ENCODE results near the gene COQ10A. TPM values are rescaled to one million over a fixed set of nuclear protein-coding genes. Genes with fewer than 3 reads are reported as not detected.
A peak's percentile ranks its signal among the peaks of the same experiment; 100 is the strongest.

Gene COQ10A
- total and polyA plus RNA-seq, 2 of the 13 experiments (the other 11 are each of a cell fraction or from before 2014, with no cell fraction given) = 21.0 to 37.3 TPM

DNA sequence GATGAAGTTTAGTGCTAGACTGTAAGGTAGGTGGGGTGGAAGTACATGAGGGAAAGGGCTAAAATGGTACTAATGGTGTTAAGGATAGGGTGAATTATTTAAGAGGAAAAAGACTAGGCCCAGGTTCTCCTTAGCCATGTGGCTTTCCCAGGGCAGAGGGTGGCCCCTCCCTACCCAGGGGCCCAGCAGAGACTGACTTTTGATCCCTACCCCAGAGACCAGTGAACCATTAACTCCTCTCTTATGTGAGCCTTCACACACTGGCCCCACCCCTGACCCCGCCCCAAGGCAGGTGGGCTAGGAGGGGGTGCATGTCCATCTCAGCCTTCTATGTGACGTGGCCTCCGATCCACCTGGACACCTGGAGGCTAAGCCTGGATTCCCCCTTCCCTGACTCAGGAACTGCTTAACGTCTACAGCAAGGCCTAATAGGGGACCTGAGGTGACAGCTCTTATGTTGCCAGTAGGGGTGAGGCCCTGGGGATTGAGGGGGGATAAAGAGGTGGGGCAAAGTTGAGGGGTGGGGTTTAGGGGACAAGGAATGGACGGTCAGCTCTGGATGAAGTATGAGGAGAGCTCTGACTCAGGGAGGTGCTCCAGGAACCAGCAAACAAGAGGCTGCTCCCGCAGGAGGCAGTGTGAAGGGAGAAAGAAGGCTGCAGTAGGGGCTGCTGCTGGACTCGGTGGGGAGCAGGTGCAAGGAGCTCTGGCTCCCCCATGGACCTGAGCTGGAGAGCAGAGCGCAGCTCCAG lies 36.1 kb upstream of the COQ10A start (continued):
- TF ChIP-seq KAT2B (IDR thresholded peaks at IDR 0.05; ENCODE audit: borderline replicate concordance, low read depth, low read length) (no peak), PHF20 (CRISPR knock-in tag; IDR thresholded peaks at IDR 0.05) (peak; percentile 58; the same call in 1 of the 2 replicates), IRX3 (CRISPR knock-in tag; IDR thresholded peaks at IDR 0.05; ENCODE audit: borderline replicate concordance, low read depth) (0 out of 2 replicates have a peak, but pooled peaks have one; percentile 18), ZNF569 (CRISPR knock-in tag; IDR thresholded peaks at IDR 0.05; ENCODE audit: borderline replicate concordance) (no peak), ZNF790 (CRISPR knock-in tag; IDR thresholded peaks at IDR 0.05; ENCODE audit: borderline replicate concordance) (no peak), ASH2L (IDR thresholded peaks at IDR 0.05; ENCODE audit: insufficient read length, low read depth, low read length) (peak; percentile 88), PPARG (CRISPR knock-in tag; conservative IDR thresholded peaks at IDR 0.05) (peak; percentile 88), TBX3 (IDR thresholded peaks at IDR 0.05; ENCODE audit: borderline replicate concordance) (0 out of 2 replicates have a peak, but pooled peaks have one; percentile 6), JARID2 (CRISPR knock-in tag; IDR thresholded peaks at IDR 0.05; ENCODE audit: insufficient replicate concordance) (no peak), JUND (CRISPR knock-in tag; IDR thresholded peaks at IDR 0.05) (no peak), SATB2 (CRISPR knock-in tag; IDR thresholded peaks at IDR 0.05) (no peak), DNMT3B (CRISPR knock-in tag; conservative IDR thresholded peaks at IDR 0.05) (peak; percentile 48; the same call in 1 of the 2 replicates), TOPORS (CRISPR knock-in tag; IDR thresholded peaks at IDR 0.05) (no peak), NCOR1 (IDR thresholded peaks at IDR 0.05; ENCODE audit: borderline replicate concordance, low read length) (peak; percentile 66), RFXANK (CRISPR knock-in tag; IDR thresholded peaks at IDR 0.05) (no peak), ZNF768 (CRISPR knock-in tag; IDR thresholded peaks at IDR 0.05) (no peak), SIX1 (CRISPR knock-in tag; IDR thresholded peaks at IDR 0.05; ENCODE audit: borderline replicate concordance) (no peak), SMC3 (IDR thresholded peaks at IDR 0.05; ENCODE audit: low read length) (no peak), RXRA (CRISPR knock-in tag; IDR thresholded peaks at IDR 0.05) (peak; percentile 60; the same call in 1 of the 2 replicates), ZSCAN20 (CRISPR knock-in tag; IDR thresholded peaks at IDR 0.05; ENCODE audit: borderline replicate concordance) (no peak), FOXK2 (IDR thresholded peaks at IDR 0.05) (no peak), KDM5A (IDR thresholded peaks at IDR 0.05; ENCODE audit: borderline replicate concordance, low read length) (peak; percentile 67; the same call in 1 of the 2 replicates), MAZ (IDR thresholded peaks at IDR 0.05; ENCODE audit: borderline replicate concordance, low read depth, low read length) (peak; percentile 40; the same call in 1 of the 2 replicates), MAZ (CRISPR knock-in tag; IDR thresholded peaks at IDR 0.05; ENCODE audit: low read depth) (no peak; the same call in 1 of the 2 replicates), ATF7-NPFF (CRISPR knock-in tag; IDR thresholded peaks at IDR 0.05; ENCODE audit: low read depth) (no peak)
- TF ChIP-seq, protein P1, sequence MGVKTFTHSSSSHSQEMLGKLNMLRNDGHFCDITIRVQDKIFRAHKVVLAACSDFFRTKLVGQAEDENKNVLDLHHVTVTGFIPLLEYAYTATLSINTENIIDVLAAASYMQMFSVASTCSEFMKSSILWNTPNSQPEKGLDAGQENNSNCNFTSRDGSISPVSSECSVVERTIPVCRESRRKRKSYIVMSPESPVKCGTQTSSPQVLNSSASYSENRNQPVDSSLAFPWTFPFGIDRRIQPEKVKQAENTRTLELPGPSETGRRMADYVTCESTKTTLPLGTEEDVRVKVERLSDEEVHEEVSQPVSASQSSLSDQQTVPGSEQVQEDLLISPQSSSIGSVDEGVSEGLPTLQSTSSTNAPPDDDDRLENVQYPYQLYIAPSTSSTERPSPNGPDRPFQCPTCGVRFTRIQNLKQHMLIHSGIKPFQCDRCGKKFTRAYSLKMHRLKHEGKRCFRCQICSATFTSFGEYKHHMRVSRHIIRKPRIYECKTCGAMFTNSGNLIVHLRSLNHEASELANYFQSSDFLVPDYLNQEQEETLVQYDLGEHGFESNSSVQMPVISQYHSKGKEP (CRISPR knock-in tag; IDR thresholded peaks at IDR 0.05) = no peak
- TF ChIP-seq, protein P2, sequence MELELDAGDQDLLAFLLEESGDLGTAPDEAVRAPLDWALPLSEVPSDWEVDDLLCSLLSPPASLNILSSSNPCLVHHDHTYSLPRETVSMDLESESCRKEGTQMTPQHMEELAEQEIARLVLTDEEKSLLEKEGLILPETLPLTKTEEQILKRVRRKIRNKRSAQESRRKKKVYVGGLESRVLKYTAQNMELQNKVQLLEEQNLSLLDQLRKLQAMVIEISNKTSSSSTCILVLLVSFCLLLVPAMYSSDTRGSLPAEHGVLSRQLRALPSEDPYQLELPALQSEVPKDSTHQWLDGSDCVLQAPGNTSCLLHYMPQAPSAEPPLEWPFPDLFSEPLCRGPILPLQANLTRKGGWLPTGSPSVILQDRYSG (CRISPR knock-in tag; IDR thresholded peaks at IDR 0.05) = no peak
- TF ChIP-seq, protein P3, sequence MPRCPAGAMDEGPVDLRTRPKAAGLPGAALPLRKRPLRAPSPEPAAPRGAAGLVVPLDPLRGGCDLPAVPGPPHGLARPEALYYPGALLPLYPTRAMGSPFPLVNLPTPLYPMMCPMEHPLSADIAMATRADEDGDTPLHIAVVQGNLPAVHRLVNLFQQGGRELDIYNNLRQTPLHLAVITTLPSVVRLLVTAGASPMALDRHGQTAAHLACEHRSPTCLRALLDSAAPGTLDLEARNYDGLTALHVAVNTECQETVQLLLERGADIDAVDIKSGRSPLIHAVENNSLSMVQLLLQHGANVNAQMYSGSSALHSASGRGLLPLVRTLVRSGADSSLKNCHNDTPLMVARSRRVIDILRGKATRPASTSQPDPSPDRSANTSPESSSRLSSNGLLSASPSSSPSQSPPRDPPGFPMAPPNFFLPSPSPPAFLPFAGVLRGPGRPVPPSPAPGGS (CRISPR knock-in tag; IDR thresholded peaks at IDR 0.05) = 0 out of 2 replicates have a peak, but pooled peaks have one; percentile 43

Measured in HepG2 (cell line).